HG03196 (cell line): ENCODE measurements around the gene KYNU.
"Not testable (repeated sequence)": the region's sequence is repeated elsewhere in the genome, so short reads cannot be mapped to it uniquely, and the experiment has no call there.

Experiments used
- ATAC-seq: cut with Tn5 transposase; IDR thresholded peaks from one replicate; pipeline ENCODE4 v1.9.1; 2021; ENCODE audit not compliant: unreplicated experiment

The KYNU gene

DNA sequence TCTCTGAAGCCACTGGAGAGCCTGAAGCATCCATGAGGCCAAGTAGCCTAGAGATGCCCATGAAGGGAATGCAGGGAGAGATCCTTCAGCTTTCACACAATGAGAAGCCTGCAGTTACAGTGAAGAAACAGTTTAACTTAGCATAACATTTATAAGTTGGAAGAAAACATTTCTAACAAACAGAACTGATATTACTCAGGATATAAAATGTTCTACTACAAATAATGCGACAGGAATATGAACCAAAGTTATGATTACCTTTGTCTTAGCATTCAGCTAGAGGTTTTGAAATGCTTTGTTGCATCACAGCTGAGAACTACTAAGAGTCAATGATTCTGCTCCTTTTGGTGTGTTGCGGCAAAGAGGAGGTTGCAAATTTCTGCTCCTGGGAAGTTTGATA, 6.9 kb upstream of the KYNU start:
- ATAC-seq = no peak

DNA sequence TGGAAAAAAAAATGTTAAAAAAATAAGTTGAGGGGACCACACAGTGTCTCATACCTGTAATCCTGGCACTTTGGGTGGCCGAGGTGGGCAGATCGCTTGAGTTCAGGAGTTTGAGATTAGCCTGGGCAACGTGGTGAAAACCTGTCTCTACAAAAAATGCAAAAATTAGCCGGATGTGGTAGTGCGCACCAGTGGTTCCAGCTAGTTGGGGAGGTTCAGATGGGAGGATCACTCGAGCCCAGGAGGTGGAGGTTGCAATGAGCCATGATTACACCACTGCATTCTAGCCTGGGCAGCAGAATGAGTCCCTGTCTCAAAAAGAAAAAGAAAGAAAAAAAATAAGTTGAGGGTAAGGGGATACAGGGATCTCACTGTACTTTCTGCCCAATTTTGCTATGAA, 6.1 kb upstream of the KYNU start:
- ATAC-seq = no peak

DNA sequence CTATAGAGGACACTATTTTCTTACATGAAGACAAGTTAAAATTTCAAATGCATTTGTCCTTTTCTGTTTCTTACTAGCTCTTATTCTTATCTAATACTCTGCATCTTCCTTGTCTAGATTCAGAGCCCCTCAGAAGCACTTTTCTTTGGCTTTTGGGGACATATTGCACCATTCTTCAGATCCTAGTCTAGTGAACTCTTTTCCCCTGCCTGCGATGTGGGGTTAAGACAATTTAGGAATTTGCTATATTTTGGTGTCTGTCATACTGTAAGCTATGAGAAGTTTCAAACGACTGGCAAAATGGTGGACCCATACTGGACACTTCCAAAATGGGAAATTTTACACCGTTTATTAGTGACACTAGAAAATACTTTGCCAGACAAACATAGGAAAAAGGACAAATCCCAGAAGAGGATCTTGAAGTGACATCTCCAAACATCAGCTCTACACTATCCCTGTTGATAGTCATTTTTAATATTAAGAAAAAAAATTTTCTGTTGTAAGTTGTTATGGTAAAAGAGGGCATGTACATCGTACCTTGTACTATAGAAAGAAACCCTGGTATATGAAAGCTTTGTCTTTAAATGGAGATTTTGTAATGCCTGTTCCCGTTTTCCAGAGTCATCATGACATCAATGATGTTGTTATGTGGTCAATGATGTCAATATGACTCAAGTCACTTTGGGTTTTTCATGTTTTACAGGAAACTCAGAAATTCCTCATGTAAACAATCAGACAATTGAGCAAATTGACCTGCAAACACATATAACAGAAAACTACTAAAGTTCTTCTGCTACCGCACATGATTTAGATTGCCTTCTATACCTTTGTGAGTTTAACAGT, 4.4 kb upstream of the KYNU start:
- ATAC-seq = no peak

DNA sequence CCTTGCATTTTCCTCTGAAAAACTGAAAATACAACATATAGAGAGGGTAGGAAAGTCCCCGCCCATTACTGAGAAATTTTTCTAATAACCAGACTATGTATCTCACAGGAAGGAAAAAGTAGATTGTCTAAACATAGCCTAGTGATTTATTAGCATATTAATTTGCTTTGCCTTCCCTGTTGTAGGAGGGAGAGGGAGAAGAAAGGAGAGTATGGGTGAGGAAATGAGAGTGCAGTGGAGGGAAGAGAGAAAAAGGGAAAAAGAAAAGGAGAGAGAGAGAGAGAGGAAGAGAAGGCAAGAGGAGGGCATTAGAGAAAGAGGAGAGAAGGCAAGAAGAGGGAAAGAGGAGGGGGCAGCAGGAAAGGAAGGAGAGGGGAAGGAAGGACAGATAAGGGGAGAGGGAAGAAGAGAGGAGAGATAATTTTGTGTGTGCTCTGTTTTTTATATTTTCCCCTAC, 3.6 kb upstream of the KYNU start:
- no peak for ATAC-seq

DNA sequence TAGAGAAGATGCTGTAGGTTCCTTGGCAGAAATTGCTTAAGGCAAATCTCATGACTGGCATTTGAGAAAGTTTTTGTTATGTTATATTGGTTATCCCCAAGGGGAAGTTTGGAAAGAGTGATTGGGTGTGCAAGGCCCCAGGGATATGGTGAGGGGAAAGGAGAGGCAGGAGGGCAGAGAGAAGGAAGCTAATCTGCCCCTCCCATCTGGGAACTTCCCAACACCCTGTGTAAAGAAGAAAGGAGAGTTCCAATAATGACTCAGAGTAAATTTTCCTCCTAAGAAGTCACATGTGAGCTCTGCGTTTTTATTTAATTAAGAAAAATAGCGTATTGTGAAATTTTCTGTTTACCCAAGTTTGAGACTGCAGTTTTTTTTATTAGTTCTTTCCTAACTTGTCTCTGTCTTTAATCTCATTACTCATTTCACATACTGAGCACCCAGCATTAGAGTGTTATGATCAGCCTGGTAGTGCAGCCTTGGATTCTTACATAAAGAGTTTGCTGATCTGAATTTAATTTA, 3.1 kb upstream of the KYNU start:
- ATAC-seq = peak; percentile 40

DNA sequence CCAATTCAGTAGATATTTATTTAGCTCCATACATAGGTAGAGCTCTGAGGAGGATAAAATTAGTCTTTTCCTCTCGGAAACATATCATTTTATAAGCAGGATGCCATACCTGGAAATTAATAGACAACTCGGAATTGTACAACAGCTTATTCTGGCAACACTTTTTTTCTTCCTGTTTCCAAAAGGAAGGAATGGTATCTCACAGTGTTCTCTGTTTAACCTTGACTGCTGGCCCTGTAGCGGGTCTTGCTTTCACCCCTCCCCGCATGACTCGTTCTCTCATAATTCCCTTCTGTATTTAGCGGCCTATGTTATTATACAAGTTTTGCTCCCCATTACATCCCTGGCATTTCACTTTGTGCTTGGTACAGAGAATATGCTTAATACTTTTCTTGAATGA, 2.5 kb upstream of the KYNU start:
- ATAC-seq = no peak

DNA sequence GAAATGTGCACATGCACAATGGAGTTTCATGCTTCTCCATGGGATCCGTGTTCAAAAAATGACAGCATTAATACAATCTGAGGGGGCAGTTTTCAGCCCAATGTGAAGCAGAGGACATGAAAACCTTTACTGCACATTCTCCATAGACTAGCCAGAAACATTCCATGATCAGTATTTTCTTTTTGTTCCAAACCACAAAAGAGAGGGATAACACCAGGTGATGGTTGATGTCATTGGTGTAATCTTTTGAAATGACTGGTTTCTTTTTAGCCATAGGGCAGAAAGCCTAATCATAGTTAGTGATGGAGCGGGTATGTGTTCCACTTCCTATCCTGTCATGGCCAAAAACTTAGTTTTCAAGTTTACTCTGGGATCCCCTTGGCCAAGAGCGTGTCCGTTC, 1.8 kb upstream of the KYNU start:
- ATAC-seq = no peak

DNA sequence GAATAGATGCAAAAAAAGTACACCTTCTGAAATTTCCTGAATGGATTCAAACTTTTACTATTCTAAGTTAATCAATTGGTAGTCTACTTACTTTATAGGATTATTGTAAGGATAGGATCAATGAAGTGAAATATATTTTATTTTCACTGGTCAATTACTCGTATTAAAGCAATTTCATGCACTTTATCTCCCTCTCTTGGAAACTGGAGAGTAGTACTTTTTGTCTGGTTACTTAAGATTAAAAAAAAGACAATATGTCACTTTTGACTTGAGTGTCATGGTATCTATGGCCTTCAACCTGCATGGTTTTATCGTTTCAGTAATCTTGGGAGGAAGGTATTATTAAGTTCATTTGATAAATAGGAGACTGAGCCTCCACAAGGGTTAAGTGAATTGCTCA, 1.0 kb upstream of the KYNU start:
- ATAC-seq = no peak

DNA sequence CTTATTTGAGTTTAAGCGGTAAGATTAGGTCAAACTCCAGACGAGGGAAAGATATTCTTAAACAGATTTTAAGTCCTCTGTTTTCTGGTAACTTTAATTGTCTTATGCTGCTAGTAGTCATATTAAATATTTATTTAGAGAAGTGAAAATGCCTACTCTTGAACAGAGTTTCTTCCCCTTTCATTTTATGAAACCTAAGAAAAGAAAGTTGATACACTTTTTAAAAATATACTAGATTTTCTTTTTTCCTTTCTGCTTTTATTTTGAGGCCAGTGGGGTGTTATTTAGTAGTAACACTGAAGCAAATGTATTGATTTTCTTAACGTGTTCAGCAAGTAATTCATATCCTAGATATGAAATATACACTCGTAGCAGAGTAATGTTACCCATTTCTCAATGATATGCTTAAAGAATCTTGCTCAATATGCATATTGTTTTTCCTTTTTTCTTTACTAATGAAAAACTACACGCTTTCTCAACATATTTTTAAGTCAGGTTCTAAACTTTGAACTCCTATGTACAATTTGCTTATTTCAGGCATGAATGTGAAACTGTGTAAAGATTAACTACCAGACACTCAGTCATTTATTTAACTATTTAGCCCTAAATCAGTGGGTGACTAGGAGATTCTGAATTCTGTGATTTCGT, 691 bp downstream of the KYNU start:
- no peak for ATAC-seq

DNA sequence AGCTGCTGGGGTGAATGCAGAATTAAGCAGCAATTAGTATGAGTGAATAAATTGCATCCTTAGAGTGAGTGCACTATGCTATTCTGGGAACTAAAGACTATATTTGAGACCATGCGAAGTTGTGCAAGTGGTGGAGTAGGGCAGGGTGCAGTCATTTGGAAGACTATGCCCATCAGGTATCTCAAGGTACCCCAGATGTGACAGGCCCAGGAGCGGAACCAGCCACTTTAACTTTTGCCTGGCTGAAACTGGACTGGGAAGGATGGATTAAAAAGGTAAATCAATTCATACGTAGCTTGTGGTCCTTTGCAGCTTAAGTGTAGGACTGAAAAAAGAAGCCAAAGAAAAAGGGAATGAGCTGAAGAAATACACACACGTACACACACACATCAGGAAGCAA, 1.7 kb downstream of the KYNU start:
- ATAC-seq = no peak

DNA sequence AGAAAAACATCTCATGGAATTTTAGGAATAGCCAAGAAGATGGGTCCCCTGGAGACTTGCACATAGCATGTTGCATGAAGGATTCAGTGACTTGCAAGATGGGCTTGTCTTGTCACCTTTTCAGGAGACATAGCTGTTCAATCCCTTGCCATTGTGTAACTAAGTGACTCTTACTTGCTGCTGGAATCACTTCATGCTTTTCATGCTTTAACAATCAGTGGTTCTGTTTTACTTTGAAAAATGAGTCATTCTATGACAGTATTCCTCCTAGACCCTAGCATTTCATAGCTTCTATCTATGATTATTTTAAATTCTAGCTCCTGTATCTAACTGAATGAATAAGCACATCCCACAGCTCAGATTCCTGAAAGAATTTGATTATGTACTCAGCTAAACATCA, 2.8 kb downstream of the KYNU start:
- ATAC-seq = no peak

DNA sequence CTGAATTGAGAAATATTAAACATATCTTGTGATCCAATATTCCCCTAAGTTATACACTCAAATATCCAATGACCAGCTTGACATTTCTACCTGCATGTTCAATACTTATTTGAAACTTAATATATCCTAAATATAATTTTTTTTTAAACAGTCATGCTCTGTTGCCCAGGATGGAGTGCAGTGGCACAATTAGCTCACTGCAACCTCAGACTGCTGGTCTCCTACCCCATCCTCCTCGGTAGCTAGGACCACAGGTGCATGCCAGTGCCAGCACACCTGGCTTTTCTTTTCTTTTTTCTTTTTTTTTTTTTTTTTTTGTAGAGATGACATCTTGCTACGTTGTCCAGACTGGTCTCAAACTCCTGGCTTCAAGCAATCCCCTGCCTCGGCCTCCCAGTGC, 4.2 kb downstream of the KYNU start:
- no peak for ATAC-seq

DNA sequence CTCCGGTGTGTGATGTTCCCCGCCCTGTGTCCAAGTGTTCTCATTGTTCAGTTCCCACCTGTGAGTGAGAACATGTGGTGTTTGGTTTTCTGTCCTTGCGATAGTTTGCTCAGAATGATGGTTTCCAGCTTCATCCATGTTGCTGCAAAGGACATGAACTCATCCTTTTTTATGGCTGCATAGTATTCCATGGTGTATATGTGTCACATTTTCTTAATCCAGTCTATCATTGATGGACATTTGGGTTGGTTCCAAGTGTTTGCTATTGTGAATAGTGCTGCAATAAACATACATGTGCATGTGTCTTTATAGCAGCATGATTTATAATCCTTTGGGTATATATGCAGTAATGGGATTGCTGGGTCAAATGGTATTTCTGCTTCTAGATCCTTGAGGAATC, 5.0 kb downstream of the KYNU start:
- ATAC-seq = not testable (repeated sequence)

DNA sequence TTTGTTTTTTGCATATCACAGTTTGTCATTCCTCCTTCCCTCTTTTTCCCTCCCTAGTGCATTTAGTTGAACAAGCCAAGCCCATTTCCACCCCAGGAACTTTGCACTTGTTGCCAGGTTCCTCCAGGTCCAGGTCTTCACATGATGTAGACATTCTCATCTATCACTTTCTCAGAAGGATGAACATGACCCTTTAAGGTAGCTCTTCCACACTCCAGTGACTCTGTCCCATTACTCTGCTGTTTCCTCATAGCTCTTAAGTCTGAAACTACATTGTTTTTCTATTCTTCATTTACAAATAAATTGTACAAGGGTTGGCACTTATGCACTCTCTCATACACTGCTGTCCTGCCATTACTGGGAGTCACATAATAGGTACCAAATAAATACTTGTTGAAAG, 6.1 kb downstream of the KYNU start:
- ATAC-seq = no peak

DNA sequence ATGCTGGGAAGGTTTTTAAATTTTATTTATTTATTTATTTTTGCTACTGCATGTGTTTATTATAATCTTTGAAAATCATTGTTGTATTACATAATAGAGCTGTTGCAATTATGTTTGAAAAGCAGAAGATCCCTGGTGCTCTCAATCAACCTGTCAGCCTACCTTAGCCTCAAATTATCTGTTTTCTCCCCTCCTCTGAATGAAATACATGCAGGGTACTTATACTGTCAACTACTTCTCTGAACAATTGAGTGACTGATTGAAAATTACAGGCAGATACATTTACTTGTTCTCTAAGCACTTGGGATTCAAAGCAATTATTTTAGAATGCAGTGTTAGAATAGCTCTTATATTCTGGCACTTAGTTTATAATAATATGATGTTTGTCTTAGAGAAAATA, 8.1 kb downstream of the KYNU start:
- no peak for ATAC-seq

DNA sequence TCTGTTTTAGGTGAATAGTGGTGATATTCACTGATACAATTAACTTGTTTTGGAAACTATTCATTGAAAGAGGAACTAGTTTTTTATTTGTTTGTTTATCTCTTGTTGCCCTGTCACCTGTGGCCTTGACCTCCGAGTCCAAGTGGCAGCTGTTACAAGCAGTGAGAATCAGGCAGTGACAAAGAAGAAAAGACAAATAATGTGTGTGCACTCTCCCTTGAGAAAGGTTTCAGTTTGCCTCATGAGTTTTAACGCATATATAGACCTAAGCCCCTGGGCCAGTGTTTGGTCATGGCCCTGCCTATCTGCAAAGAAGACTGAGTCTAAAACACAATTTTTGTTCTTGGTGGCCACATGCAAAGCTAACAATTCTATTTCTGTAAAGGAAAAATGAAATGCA, 15.3 kb downstream of the KYNU start:
- ATAC-seq = peak; percentile 99

DNA sequence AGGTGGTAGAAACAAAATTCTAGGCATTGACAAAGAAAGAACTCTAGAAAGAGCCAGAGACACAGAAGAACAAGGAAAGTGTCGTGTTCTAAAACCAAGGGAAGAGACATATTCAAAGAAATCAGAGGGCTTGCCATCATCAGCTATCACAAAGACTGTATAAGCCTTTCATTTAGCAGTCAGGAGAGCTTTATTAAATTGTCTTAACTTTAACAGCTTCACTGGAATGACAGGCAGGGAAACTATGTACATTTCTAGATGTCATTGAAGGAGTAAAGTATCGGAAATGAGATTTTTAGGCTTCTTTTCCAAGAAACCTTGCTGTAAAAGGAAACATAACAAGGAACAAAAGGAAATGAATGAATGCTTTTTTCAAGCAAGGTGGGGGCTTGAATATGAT, 15.8 kb downstream of the KYNU start:
- ATAC-seq = no peak

DNA sequence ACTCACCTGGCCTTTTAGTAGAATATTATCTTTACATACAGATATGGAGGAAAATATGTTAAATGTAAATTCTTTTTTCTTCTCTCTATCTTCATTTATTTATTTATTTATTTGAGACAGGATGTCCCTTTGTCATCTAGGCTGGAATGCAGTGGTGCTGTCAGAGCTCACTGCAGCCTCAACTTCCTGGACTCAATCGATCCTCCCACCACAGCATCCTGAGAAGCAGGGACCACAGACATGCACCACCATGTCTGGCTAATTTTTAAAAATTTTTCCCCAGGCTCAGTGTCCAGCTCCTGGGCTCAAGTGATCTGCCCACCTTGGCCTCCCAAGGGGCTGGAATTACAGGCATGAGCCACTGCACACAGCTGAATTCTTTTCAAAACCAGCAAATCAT, 20.3 kb downstream of the KYNU start:
- no peak for ATAC-seq

DNA sequence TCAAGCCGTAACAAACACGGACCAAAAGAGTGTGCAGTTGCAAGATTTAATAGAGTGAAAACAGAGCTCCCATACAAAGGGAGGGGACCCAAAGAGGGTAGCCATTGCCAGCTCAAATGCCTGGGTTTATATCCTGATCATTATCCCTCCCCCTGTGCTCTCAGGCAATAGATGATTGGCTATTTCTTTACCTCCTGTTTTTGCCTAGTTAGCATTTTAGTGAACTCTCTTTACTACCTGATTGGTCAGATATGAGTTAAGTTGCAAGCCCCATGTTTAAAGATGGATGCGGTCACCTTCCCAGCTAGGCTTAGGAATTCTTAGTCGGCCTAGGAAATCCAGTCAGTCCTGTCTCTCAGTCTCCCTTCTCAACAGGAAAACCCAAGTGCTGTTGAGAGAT, 22.9 kb downstream of the KYNU start:
- ATAC-seq = not testable (repeated sequence)

DNA sequence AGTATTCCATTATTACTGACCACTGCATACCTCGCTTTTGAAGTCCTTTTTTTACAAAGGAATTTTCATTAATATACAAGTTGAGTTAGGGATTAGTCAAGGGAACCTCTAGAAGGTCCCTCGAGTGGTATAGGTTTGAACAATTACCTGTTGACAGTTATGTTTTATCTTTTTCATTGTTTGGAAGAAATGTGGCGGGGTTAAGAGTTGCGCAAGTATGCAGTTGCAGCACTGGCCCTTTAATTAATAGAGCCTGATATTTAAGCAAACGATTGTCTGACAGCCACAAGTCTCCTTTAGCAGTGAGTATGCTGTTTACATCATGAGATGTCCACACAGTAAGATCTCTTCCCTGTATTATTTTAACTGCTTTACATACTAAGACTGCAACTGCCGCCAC, 24.3 kb downstream of the KYNU start:
- no peak for ATAC-seq

DNA sequence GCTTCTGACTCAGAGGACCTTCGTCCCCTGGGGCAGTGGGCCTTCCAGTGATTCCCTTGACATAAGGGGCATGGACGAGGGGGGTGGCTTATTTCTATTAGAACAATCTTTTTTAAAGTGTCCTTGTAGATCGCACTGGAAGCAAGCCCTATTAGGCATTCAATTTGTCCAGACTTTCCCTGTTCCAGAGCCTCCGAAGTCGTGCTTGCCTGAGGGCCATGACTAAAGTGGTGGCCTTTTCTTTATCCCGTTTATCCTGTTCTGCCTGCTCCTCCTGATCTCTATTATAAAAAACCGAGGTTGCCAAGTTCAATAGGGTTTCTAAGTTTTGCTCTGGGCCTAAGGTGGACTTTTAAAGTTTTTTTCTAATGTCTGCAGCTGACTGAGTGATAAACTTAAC, 26.3 kb downstream of the KYNU start:
- not testable (repeated sequence) for ATAC-seq

DNA sequence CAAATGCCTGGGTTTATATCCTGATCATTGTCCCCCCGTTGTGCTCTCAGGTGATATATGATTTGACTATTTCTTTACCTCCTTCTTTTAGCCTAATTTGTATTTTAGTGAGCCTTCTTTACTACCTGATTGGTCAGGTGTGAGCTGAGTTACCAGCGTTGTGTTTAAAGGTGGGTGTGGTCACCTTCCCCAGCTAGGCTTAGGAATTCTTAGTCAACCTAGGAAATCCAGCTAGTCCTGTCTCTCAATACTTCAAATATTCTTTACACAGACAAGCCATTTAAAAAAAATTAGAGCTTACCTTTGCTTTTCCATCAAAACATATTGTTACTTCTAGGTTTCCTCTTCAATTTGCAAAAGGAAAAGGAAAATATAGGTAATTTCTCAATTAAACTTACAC, 30.2 kb downstream of the KYNU start:
- no peak for ATAC-seq
